Choroid plexus epithelial cell (primary cell): Measurements from ENCODE around the gene RASAL2.

Experiments
- DNase-seq: peaks from one replicate; pipeline ENCODE4 v3.0.0-alpha.2; 2010; ENCODE audit warnings: low read depth
- H3K4me3 ChIP-seq: 2 replicates; pipeline ENCODE4 v1.5.1; 2011; ENCODE audit warnings: low read depth, mild to moderate bottlenecking, control low read depth, low read length, moderate library complexity
- TF ChIP-seq, protein P1 (sequence below): conservative IDR thresholded peaks from 2 replicates; pipeline ENCODE4 v1.5.1; 2011; ENCODE audit warnings: low read depth, mild to moderate bottlenecking, control low read depth, inconsistent platforms, low read length, moderate library complexity

RASAL2 gene

DNA sequence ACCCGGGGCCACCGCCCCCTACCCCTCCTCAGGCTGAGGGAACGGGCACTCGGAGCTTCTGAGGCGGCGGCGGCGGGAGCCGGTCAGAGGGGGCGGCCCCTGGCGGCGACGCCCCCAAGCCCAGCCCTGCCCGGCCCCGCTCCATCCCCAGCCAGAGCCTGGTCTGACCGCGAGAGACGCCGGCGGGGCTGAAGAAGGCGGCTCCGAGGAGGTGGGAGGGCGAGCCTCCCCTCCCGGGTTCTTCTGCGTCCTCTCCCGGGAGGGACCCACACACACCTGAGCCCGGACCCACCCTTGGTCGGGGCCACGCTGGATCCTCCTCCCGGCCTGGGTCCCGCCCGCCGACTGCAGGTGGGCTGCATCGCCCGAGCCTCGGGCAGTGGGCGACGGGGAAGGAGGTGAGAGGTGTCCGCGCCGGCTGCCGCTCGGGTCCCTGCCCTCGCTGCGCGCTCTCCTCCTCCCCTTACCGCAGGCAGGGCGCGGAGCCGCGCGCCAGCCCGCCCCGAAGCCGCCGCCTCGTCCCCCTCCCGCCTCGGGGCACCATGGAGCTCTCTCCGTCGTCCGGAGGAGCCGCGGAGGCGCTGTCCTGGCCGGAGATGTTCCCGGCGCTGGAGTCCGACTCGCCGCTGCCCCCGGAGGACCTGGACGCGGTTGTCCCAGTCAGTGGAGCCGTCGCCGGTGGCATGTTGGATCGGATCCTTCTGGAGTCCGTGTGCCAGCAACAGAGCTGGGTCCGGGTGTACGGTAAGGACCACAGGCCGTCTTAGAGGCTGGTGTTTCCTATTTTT is at the start of gene RASAL2:
Gene RASAL2 (plus strand): TSS at position 154 of the 788 bp plus-strand sequence. CDS start 389 bp downstream, at position 543.
- H3K4me3 ChIP-seq: peak within 1 kb of the TSS; percentile 86
- DNase-seq: peak; percentile 59
- TF ChIP-seq, protein P1, sequence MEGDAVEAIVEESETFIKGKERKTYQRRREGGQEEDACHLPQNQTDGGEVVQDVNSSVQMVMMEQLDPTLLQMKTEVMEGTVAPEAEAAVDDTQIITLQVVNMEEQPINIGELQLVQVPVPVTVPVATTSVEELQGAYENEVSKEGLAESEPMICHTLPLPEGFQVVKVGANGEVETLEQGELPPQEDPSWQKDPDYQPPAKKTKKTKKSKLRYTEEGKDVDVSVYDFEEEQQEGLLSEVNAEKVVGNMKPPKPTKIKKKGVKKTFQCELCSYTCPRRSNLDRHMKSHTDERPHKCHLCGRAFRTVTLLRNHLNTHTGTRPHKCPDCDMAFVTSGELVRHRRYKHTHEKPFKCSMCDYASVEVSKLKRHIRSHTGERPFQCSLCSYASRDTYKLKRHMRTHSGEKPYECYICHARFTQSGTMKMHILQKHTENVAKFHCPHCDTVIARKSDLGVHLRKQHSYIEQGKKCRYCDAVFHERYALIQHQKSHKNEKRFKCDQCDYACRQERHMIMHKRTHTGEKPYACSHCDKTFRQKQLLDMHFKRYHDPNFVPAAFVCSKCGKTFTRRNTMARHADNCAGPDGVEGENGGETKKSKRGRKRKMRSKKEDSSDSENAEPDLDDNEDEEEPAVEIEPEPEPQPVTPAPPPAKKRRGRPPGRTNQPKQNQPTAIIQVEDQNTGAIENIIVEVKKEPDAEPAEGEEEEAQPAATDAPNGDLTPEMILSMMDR: peak; percentile 33

DNA sequence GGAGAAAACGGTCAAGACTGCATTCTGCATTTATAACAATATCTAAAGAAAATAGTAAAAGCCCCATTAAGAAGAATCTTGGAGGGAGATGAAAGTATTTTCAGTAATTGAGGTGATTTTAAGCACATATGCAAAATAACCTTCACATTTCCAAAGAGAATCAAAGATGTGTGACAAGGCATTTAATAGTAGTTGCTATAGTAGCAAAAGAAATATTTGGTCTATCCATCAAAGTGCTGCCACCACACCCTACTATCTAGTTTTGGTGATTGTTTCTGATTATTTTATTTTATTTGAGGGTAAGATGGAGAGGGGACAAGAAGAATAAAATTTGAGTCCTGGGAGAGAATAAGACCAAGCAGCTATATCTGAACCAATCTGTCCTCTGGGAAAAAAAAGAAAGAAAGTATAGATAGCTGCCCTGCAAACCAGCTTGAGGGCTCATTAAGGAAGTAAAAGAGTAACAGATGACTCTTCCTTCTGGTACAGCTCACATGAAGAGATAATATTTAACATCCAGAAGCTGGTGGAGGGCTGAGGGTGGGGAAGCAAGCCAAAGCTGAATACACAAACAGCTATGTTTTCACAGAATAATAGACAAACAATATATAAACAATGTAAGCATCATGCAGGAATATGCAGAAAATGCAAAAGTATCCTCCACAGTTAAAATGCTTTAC is 47.2 kb upstream of the RASAL2 start:
- DNase-seq: no peak
- TF ChIP-seq, protein P1: no peak
- no peak overlapping the region for H3K4me3 ChIP-seq

DNA sequence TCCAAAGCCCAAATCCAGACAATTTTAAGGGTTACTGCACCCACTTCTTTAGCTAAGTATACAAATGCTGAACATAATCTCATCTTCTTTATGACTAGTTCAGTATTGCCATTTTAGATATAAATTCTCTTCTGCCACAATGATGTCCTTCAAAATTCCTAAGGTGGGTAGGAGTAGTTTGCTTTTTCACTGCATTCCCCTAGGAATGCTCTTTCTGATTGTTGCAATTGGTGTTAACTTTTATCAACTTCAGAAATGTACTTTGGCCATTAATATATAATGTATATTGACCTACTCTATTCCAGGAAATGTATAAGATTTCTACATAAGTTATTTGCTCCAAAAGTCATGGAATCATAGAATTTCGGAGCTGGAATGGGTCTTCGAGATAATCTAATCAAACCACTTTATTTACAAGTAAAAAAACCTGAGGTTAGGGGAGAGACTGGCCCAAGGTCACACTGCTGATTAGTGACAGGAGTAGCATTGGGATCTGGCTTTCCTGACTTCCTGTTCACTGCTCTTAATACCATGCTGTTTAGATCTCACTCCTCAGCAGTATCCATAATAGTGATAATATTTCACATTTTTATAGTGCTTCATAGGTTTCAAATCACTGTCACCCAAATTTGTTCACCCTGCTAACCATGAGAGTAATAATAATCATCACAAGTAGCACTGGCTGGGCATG is 46.4 kb upstream of the RASAL2 start:
- DNase-seq: no peak
- no peak overlapping the region for H3K4me3 ChIP-seq
- TF ChIP-seq, protein P1: no peak

DNA sequence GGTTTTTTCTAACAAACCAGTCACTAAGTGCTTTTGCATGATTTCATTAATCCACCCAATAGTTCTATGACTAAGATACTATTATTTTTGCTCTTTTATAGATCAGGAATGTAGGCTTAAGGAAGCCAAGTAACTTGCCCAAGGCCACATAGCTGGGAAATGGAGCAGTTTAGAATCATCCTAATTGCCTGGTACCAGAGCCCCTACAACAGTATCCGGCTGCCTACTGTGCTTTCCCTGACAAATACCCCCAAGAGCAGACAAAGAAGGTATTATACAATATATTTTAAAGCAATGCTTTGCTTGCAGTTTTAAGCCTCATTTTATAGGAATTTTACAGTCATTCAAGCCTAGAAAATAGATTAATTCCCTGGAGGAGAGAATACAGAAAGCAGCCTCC is 45.5 kb upstream of the RASAL2 start:
- TF ChIP-seq, protein P1: no peak
- H3K4me3 ChIP-seq: no peak overlapping the region
- DNase-seq: no peak

DNA sequence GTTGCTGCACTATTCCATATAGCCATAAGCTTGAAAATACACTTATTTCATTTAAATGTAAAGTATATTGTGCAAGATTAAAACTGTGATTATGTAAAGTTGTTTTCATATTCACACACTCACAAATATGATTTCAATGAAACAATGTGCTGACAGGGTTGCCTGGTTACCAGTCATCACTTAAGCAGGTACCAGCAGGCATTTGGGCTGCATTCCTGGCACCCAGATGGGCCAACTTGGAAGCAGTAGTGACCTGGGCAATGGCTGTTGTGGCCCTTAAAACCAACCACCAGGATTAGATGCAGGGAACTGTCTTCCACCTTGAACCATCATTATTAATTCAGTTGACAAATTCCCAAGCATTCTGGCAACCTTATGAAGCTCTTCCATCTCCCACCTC is 45.0 kb upstream of the RASAL2 start:
- TF ChIP-seq, protein P1: no peak
- DNase-seq: no peak
- no peak overlapping the region for H3K4me3 ChIP-seq

DNA sequence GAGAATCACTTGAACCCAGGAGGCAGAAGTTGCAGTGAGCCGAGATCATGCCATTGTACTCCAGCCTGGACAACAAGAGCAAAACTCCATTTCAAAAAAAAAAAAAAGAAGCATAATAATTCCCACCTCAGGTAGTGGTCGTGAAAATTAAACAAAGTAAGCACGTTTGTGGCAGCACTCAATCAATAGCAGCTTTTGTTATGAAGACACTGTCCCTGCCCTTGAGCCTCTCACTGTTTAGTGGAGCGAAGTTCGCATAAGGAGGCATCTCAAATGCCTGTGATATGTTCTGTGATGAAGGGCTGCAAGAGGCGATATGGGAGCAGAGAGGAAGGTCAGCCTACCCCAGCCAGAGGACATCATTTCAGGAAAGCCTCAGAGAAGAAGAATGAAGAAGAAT is 43.8 kb upstream of the RASAL2 start:
- TF ChIP-seq, protein P1: no peak
- DNase-seq: no peak

More for the DNA sequence above, 43.8 kb upstream of the RASAL2 start:
- H3K4me3 ChIP-seq: no peak overlapping the region
